H9 (cell line): ENCODE data around the gene GOLGA6L25. TPM values are rescaled to one million over a fixed set of nuclear protein-coding genes. Genes with fewer than 3 reads are reported as not detected.
"Not testable (repeated sequence)": the region's sequence is repeated elsewhere in the genome, so short reads cannot be mapped to it uniquely, and the experiment has no call there.

ENCODE experiments used
- DNase-seq: peaks from one replicate; pipeline ENCODE4 v3.0.0-alpha.2; 2017
- H2AFZ ChIP-seq: one replicate; pipeline ENCODE4 v1.6.1; 2013; ENCODE audit warnings: mild to moderate bottlenecking, low read length, control low read depth, moderate library complexity
- H2AK5ac ChIP-seq: 2 replicates; pipeline ENCODE4 v1.6.1; 2013; ENCODE audit warnings: low read length, control low read depth, mixed read lengths; ENCODE audit not compliant: insufficient read length
- H2BK120ac ChIP-seq: one replicate; pipeline ENCODE4 v1.6.1; 2013; ENCODE audit warnings: low read depth, mild to moderate bottlenecking, low read length, control low read depth, inconsistent platforms; ENCODE audit not compliant: poor library complexity, severe bottlenecking
- H2BK12ac ChIP-seq: 2 replicates; pipeline ENCODE4 v1.6.1; 2013; ENCODE audit warnings: low read length, control low read depth, mixed read lengths, low read depth; ENCODE audit not compliant: insufficient read length
- H2BK15ac ChIP-seq: 2 replicates; pipeline ENCODE4 v1.6.1; 2013; ENCODE audit warnings: low read depth, low read length, control low read depth
- H2BK20ac ChIP-seq: one replicate; pipeline ENCODE4 v1.6.1; 2013; ENCODE audit warnings: low read depth, mild to moderate bottlenecking, low read length, control low read depth, inconsistent platforms; ENCODE audit not compliant: poor library complexity, severe bottlenecking
- H2BK5ac ChIP-seq: 2 replicates; pipeline ENCODE4 v1.6.1; 2013; ENCODE audit warnings: low read length, control low read depth, mixed read lengths; ENCODE audit not compliant: insufficient read length
- H3K14ac ChIP-seq: 2 replicates; pipeline ENCODE4 v1.6.1; 2013; ENCODE audit warnings: low read length, control low read depth; ENCODE audit not compliant: insufficient read depth
- H3K18ac ChIP-seq: 2 replicates; pipeline ENCODE4 v1.6.1; 2013; ENCODE audit warnings: low read depth, mild to moderate bottlenecking, mixed read lengths, low read length, control low read depth; ENCODE audit not compliant: insufficient read length
- H3K23ac ChIP-seq: 2 replicates; pipeline ENCODE4 v1.6.1; 2013; ENCODE audit warnings: low read length, control low read depth, mixed read lengths, low read depth; ENCODE audit not compliant: insufficient read length
- H3K23me2 ChIP-seq: 2 replicates; pipeline ENCODE4 v1.6.1; 2013; ENCODE audit warnings: low read depth, mild to moderate bottlenecking, mixed read lengths, low read length, control low read depth; ENCODE audit not compliant: insufficient read length, poor library complexity, severe bottlenecking
- H3K27ac ChIP-seq: 2 replicates; pipeline ENCODE4 v1.5.1; 2013; ENCODE audit warnings: low read length, control low read depth, mixed read lengths, low read depth; ENCODE audit not compliant: insufficient read length
- H3K27me3 ChIP-seq: 2 replicates; pipeline ENCODE4 v1.6.1; 2013; ENCODE audit warnings: low read length, control low read depth, inconsistent platforms; ENCODE audit not compliant: insufficient read depth
- H3K4ac ChIP-seq: 2 replicates; pipeline ENCODE4 v1.6.1; 2013; ENCODE audit warnings: low read depth, mild to moderate bottlenecking, control low read depth, inconsistent platforms, low read length, moderate library complexity
- H3K4me1 ChIP-seq: 2 replicates; pipeline ENCODE4 v1.6.1; 2013; ENCODE audit warnings: low read length, control low read depth, inconsistent platforms; ENCODE audit not compliant: insufficient read depth
- H3K4me2 ChIP-seq: 2 replicates; pipeline ENCODE4 v1.6.1; 2013; ENCODE audit warnings: low read length, control low read depth, mixed read lengths; ENCODE audit not compliant: insufficient read length, insufficient read depth
- H3K56ac ChIP-seq: 2 replicates; pipeline ENCODE4 v1.6.1; 2013; ENCODE audit warnings: low read depth, mild to moderate bottlenecking, mixed read lengths, low read length, control low read depth; ENCODE audit not compliant: insufficient read length
- H3K79me1 ChIP-seq: 2 replicates; pipeline ENCODE4 v1.6.1; 2013; ENCODE audit warnings: low read depth, mild to moderate bottlenecking, moderate library complexity, low read length, control low read depth, inconsistent platforms; ENCODE audit not compliant: insufficient read depth, poor library complexity, severe bottlenecking
- H3K79me2 ChIP-seq: 2 replicates; pipeline ENCODE4 v1.6.1; 2013; ENCODE audit warnings: low read length, control low read depth, inconsistent platforms; ENCODE audit not compliant: insufficient read depth
- H3K9ac ChIP-seq: 2 replicates; pipeline ENCODE4 v1.6.1; 2013; ENCODE audit warnings: low read length, control low read depth, mixed read lengths; ENCODE audit not compliant: insufficient read length; ENCODE audit errors: extremely low read depth
- H3K9me3 ChIP-seq: one replicate; pipeline ENCODE4 v1.6.1; 2013; ENCODE audit warnings: low read depth, low read length, inconsistent platforms; ENCODE audit not compliant: control insufficient read depth
- H3T11ph ChIP-seq: one replicate; pipeline ENCODE4 v1.6.1; 2013; ENCODE audit warnings: mild to moderate bottlenecking, low read length, control low read depth, inconsistent platforms
- H4K20me1 ChIP-seq: one replicate; pipeline ENCODE4 v1.6.1; 2013; ENCODE audit not compliant: control insufficient read depth, insufficient read length, insufficient read depth
- H4K5ac ChIP-seq: 2 replicates; pipeline ENCODE4 v1.6.1; 2013; ENCODE audit warnings: low read depth, mild to moderate bottlenecking, mixed read lengths, low read length, control low read depth; ENCODE audit not compliant: insufficient read length
- H4K8ac ChIP-seq: replicated peaks from 2 replicates; pipeline ENCODE4 v1.6.1; 2013; ENCODE audit warnings: low read length, control low read depth, mixed read lengths, low read depth; ENCODE audit not compliant: insufficient read length
- H4K91ac ChIP-seq: 2 replicates; pipeline ENCODE4 v1.6.1; 2013; ENCODE audit warnings: low read depth, mild to moderate bottlenecking, moderate library complexity, mixed read lengths, low read length, control low read depth; ENCODE audit not compliant: insufficient read length
- H3K27ac Mint-ChIP-seq, 3 experiments: 2 replicates in 2 of 3; 3 replicates in 1 of 3; pipeline ENCODE4 v1.8.0; 2020 to 2021; ENCODE audit warnings: mixed read lengths in 3 of 3, mild to moderate bottlenecking in 1 of 3, moderate library complexity in 1 of 3
- H3K27me3 Mint-ChIP-seq: 2 replicates; pipeline ENCODE4 v1.8.0; 2021; ENCODE audit warnings: low read depth, mild to moderate bottlenecking, moderate library complexity, mixed read lengths
- H3K36me3 Mint-ChIP-seq, 3 experiments: 2 replicates in 2 of 3; 3 replicates in 1 of 3; pipeline ENCODE4 v1.8.0; 2020 to 2021; ENCODE audit warnings: low read depth in 3 of 3, mixed read lengths in 3 of 3; ENCODE audit not compliant: insufficient read depth in 1 of 3
- H3K4me1 Mint-ChIP-seq, 2 experiments: 2 replicates each; pipeline ENCODE4 v1.8.0; 2020; ENCODE audit warnings: mixed read lengths in 2 of 2
- H3K4me3 Mint-ChIP-seq, 2 experiments: 2 replicates in 1 of 2; 3 replicates in 1 of 2; pipeline ENCODE4 v1.8.0; 2020 to 2021; ENCODE audit warnings: mild to moderate bottlenecking in 2 of 2, mixed read lengths in 2 of 2, moderate library complexity in 1 of 2
- H3K9me3 Mint-ChIP-seq, 2 experiments: 2 replicates in 1 of 2; 3 replicates in 1 of 2; pipeline ENCODE4 v1.8.0; 2020; ENCODE audit warnings: mild to moderate bottlenecking in 2 of 2, mixed read lengths in 2 of 2, moderate library complexity in 1 of 2
- WGBS: extraction: QIAGEN DNeasy Blood & Tissue Kit; methylation state at CpG from one replicate; pipeline ENCODE4 v1.1.7; 2013; ENCODE audit warnings: missing lambda C conversion rate, low lambda C conversion rate, mixed read lengths; ENCODE audit not compliant: insufficient read length; ENCODE audit errors: extremely low coverage; 5-methylcytosine and 5-hydroxymethylcytosine counted together
- total RNA-seq: library from RNA; stranded (reverse); gene quantifications from 2 replicates; pipeline ENCODE4 v1.2.1, GENCODE V29; 2021

GOLGA6L25 gene
- total RNA-seq, 1 experiment from 2014 or later: not detected

- H2AFZ ChIP-seq, H3K4me3 Mint-ChIP-seq, H3K23me2 ChIP-seq, H4K20me1 ChIP-seq, H3K79me1 ChIP-seq, H3K79me2 ChIP-seq, H3K9ac ChIP-seq, H3K4me1 Mint-ChIP-seq, DNase-seq, H3K23ac ChIP-seq, H3K4me1 ChIP-seq, H3K9me3 ChIP-seq, H3T11ph ChIP-seq, H3K9me3 Mint-ChIP-seq, H4K5ac ChIP-seq, H3K27ac ChIP-seq, H3K27ac Mint-ChIP-seq, H3K18ac ChIP-seq, H4K8ac ChIP-seq, H3K14ac ChIP-seq, H2BK15ac ChIP-seq, H2BK12ac ChIP-seq, H4K91ac ChIP-seq, H2AK5ac ChIP-seq, H2BK5ac ChIP-seq, H3K56ac ChIP-seq, H3K4me2 ChIP-seq, H3K4ac ChIP-seq, H3K27me3 Mint-ChIP-seq, H2BK20ac ChIP-seq, H2BK120ac ChIP-seq, H3K27me3 ChIP-seq, H3K36me3 Mint-ChIP-seq: not testable (repeated sequence)
- no CpG with 5 or more reads among the region's 3 CpGs for WGBS
Measured at GRCh38 chr15:28592395-28592794, 39.0 kb downstream of the GOLGA6L25 start.

- H4K20me1 ChIP-seq, H2AFZ ChIP-seq, H3K9me3 ChIP-seq, H3K79me1 ChIP-seq, H2BK120ac ChIP-seq, H2BK12ac ChIP-seq, H3K9me3 Mint-ChIP-seq, H3K27me3 Mint-ChIP-seq, H3K9ac ChIP-seq, H3K36me3 Mint-ChIP-seq, H3K23ac ChIP-seq, H3K4ac ChIP-seq, H2BK5ac ChIP-seq, H3K27ac Mint-ChIP-seq, DNase-seq, H2BK20ac ChIP-seq, H3K4me1 Mint-ChIP-seq, H4K8ac ChIP-seq, H3K27me3 ChIP-seq, H3K56ac ChIP-seq, H2AK5ac ChIP-seq, H3K4me2 ChIP-seq, H3K14ac ChIP-seq, H3K27ac ChIP-seq, H3K23me2 ChIP-seq, H3K4me1 ChIP-seq, H4K5ac ChIP-seq, H3K79me2 ChIP-seq, H3T11ph ChIP-seq, H4K91ac ChIP-seq, H3K4me3 Mint-ChIP-seq, H3K18ac ChIP-seq, H2BK15ac ChIP-seq: not testable (repeated sequence)
- WGBS: no CpG with 5 or more reads among the region's 5 CpGs
Measured at GRCh38 chr15:28593424-28594129, 40.2 kb downstream of the GOLGA6L25 start.
